B cell (primary cell): ENCODE results near the gene PSMB5.

Experiments used
- CTCF ChIP-seq: fragments of 200-600 bp; IDR thresholded peaks from one replicate; pipeline ENCODE4 v1.8.0; 2022; ENCODE audit warnings: antibody characterized with exemption, mild to moderate bottlenecking
- EZH2 ChIP-seq: IDR thresholded peaks from 2 replicates; pipeline ENCODE4 v1.6.1; 2012; ENCODE audit warnings: borderline replicate concordance, low read depth, mild to moderate bottlenecking, moderate library complexity, low read length; ENCODE audit not compliant: insufficient read depth, poor library complexity, severe bottlenecking

GRCh38 chr14:23071244-23071920 is 36.7 kb upstream of the PSMB5 start:
- TF ChIP-seq EZH2 (no peak), CTCF (no peak)
